GM18861 (cell line): ENCODE data around the gene DISC1.

ENCODE experiments used
- ATAC-seq: cut with Tn5 transposase; IDR thresholded peaks from one replicate; pipeline ENCODE4 v1.9.1; 2021; ENCODE audit not compliant: unreplicated experiment

Gene DISC1

DNA sequence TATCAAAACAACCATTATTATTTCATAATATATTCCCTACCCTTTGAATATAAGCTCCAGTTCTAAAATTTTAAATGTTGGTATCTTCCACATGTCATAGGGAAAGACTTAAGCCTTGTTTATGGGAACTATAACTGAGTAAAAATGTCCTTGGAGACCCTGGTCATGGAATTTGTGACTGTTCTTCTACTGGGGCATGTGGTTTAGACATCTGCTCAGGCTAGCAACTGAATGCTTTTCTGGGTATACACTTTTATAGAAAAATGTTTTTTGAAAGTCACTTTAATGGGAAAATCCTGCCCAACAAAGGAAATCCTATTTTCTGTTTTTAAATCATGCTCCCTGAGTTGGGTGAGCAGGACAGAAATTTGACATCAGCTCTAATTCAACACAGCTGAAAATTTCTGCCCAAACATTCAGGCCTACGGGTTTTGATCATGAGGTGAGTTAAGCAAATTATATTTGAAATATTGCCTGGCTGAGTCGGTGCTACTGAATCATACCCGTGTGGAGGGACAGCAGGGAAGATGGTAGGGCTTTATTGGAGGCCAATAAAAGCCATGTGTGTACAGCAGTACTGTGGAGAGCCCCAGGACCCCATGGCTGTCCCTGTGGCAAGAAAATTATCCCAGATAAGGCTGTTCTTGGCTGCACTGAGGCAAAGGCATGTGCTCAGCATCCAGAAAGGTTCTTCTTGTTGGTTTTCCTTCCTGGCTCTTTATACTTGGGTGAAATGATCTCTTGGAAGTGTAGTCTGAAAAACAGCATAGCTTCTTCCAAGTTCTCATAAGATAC, 391.8 kb downstream of the DISC1 start:
- no peak for ATAC-seq

GRCh38 chr1:232019026-232019340, 392.4 kb downstream of the DISC1 start:
- no peak for ATAC-seq

GRCh38 chr1:232020352-232020751, 393.8 kb downstream of the DISC1 start:
- ATAC-seq = no peak

DNA sequence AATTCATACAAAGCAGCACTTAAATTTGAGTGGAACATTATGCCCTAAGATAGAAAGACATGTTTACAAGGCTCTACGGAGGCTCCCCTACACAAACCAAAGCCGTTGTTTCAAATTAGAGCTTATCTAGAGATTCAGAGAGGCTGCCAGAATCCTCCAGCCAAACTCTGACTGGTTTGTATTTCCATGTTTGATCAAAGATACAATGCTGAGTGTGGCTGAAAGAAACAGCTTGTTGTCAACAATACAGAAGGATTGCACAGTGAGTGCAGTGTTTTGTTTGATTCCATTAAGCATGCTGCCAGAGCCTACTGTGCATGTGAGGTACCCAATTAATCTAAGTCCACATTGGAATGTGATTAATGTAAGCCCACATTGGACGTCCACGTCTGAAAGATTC, 402.7 kb downstream of the DISC1 start:
- no peak for ATAC-seq

DNA sequence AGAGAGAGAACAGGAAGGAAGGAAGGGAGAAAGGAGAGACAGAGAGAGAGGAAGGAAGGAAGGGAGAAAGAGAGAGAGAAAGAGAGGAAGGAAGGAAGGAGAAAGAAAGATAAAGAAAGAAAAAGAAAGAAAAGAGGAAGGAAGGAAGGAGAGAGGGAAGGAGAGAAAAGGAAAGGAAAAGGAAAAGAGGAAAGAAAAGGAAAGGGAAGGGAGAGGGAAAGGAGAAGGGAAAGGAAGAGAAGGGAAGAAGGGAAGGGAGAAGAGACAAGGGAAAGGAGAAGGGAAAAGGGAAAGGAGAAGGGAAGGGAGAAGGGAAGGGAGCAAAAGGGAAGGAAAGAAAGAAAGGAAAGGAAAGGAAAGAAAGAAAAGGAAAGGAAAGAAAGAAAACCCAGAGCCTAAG, 404.6 kb downstream of the DISC1 start:
- no peak for ATAC-seq

DNA sequence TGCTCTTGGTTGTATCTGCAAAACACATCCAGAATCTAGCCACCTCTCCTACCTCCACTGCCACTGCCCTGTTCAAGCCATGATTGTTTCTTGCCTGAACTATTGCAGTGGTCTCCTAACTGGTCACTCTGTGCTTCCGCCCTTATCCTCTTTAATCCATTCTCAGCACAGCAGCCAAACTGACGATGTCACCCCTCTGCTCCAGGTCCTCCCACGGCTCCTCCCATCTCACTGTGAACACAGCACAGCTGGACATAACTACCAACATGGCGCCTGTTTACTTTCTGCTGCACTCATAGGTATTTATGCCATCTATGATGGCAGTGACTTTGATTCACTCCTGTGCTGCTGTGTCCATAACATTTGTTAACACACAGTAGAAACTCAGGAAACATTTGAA, 406.7 kb downstream of the DISC1 start:
- ATAC-seq = no peak

- ATAC-seq = no peak
These were observed 408.0 kb downstream of the DISC1 start for GRCh38 chr1:232034556-232034955.

GRCh38 chr1:232036181-232036933, 409.8 kb downstream of the DISC1 start:
- no peak for ATAC-seq

- ATAC-seq = no peak
These were observed 411.3 kb downstream of the DISC1 start for GRCh38 chr1:232037774-232038388.

DNA sequence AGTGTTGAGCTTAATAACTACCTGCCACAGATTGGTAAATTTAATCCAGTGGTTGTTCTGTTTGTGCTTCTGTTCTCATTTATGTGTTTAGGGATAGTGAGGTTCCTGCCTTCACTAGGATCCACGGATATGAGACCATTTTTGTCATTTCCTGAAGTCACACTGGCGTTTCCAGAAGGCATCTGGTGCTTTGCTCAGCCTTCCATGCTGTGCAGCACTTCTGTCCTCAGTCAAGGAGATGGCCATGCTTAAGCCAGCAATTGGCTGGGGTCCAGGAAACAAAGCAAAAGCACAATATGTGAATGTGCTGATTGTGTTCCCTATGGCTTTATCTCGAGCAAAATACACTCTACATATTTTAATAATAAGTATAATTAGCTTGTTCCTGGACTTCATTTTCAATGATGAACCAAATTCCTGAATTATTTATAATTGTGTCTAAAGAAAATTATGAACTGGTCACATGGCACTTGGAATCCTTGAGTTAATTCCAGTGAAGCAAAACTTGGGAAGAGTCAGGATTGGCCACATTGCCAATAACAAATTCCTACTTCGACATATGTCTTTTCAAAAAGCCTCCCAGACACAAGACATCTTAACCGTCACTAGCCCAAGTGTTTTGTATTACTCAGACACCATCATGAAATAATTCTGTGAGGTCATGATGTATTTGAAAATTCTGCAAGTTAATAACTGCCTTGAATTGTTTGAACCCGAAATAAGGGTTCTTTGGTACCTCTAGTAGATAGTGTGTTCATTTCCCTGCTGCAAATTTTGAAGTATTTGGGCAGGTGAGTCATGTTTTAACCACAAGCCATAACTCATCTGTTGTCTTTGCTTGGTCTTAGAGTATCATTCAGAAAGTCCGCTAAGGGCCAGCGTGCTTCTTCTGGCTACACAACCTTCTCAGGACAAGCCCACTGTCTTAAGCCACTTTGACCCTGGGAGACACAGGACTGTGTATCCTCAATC, 412.4 kb downstream of the DISC1 start:
- ATAC-seq = no peak

GRCh38 chr1:232040260-232040659, 413.7 kb downstream of the DISC1 start:
- no peak for ATAC-seq

DNA sequence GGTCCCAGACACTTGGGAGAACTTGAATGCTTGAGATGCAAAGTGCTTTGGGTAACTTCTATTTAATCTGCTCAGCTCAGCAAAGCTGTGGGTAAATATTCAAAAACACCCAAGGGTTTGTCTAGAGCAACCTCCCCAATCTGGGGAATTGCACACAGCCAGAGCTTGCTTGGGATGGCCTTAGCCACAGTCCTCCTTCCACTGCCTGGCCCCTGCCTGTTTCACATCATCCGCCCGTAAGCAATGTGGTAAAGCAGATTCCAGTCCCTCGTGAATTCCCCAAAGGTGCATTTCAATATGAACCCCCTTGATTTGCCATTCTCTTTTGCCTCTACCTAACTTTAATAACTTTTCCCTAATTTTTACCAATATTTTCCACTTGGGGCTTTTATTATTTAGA, 418.1 kb downstream of the DISC1 start:
- ATAC-seq = no peak

DNA sequence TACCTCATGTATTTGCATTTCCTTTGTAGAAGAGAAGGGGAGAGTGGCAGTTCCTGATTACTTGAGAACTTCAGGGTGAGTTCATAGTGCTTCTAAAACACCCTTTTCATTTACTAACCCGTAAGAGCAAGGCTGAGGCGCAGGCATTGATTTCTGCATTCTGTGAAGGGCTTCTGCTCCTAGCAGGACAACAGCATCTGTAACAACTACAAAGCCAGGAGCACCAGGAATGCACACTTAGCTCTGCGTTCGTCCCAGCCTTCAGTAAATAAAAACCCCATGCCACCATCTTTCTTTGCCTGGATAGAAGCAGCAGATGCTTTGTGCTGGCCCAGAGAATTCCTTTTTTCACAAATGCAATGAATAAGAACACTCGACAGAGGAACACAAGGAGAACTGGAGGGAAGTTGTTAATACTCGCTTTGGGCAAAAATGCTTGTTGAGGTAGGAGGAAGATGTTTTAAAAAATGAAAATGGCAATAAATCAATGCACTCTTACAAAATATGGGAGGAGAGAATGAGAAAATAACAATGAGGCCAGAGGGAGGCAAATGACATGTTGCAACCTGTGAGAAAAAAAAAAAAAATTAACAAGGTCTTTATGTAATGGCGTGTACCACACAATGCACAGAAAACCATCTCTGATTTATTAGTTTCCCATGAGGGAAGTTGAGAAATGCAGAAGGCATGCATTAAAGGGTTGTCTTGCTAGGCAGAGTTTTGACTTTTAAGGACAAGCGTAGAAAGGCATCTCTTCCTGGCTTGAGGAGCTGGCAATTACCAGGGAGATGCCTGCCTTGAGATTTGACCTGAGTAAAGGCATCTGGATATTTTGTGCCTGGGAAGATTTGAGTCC, 418.8 kb downstream of the DISC1 start:
- no peak for ATAC-seq

DNA sequence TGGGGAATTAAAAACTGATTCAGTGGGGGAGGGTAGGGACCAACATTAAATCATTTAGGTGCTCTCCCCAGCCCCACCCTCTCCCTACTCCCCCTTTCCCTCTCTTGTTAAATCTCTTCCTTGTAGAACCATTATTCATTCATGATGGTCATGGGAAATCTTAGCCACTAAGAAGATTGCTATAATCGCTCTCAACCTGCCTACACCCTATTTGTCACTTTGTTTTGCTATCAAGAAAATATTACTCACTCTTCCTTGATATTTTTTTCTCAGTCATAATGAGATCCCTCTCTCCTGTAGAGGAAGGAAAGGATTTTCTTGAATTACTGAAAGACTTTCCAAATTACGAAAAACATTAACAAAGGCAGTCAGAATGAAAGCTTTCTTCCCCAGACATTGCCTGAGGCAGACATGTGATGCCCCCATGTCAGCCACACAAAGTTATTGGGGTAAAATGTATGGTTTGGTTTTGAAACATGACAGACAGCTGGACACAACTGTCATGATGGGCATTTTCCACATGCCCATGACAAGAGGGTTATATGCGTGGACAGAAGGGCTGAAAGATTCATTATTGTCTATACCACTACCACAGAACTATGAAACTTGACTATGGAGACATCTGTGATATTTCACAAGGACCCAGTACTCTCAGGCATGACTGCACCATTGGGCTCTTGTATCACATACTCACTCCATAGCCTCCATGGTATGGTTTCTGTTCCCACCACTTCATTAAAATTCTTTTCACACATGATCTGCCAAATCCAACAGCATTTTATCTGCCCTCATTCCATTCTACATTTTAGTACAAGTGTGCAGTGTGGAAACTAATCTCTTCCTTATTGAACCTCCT, 420.1 kb downstream of the DISC1 start:
- no peak for ATAC-seq

GRCh38 chr1:232047473-232047872, 420.9 kb downstream of the DISC1 start:
- no peak for ATAC-seq

DNA sequence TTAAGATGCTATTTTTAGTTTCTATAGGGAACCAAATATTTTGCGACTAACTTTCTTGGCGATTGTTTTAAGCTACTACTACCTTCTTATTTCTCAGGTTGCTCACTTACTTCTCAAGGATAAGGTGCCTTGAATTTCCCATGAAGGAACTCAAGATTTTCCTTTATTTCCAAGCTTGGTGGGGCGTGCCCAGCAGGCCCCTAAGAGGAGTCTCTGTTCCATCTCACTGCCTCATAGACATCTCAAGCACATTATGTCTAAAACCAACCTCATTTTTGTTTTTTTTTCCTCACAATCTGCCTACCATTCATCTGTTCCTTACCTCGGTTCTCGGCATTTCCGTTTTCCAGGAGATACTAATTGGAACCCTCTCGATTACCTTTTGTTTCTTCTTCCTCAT, 421.9 kb downstream of the DISC1 start:
- no peak for ATAC-seq

- no peak for ATAC-seq
These were observed 422.7 kb downstream of the DISC1 start for GRCh38 chr1:232049335-232049734.

DNA sequence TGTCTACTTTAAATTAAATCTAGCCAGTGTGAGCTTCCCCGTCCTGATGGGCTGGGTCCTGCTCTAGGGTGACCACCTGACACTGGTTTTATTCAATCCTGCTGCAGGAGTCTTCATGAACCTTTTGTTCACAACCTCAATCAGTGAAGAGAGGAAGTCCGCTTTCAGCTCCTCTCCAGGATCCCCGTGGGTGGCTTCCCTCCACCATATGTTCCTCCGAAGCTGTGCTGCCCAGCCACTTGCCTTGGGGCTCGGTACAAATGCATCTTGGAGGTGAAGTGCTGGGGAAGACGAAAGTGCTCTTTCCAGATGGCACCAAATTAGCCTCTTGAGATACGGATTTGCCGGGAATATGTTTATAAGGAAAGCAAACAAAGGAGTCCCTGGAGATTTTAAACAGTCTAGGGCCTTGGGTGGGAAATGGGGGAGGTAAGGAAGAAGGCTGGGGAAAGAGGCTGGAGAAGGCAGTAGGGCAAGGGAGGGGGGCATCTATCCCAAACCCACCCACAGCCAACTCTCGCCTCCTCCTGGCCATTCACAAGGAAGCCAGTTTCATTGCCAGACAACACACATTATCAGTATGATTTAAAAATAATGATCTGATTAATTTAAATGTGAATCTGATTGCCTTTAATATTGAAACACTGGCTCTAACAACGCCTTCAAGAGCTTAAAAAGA, 430.8 kb downstream of the DISC1 start:
- ATAC-seq = no peak

GRCh38 chr1:232057896-232058274, 431.3 kb downstream of the DISC1 start:
- no peak for ATAC-seq
